GM20000 (cell line): ENCODE measurements around the gene PCLO.

Source experiments
- DNase-seq: peaks from one replicate; pipeline ENCODE4 v3.0.0; 2012; ENCODE audit warnings: low spot score
- TF ChIP-seq, protein P1 (sequence below): IDR thresholded peaks from 2 replicates; pipeline ENCODE4 v1.5.1; 2012; ENCODE audit warnings: mild to moderate bottlenecking, control low read depth; ENCODE audit errors: extremely low read depth, missing control alignments

PCLO gene

DNA sequence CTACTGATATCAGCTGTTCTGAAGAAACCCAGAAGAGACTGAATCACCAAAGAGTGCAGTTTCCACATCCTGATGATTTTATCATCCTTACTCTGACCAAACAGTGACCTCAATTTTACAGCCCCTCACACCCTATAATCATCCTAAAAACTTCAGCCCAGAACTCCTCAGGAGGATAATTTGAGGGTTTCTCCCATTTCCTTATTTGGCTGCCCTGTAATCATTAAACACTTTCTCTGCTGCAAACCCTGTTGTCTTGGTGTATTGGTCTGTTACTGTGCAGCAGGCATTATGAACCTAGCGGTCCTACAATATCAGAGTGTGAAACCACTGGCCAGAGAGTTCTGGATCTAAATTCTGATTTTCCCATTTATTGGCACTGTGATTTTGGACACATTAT lies 141.7 kb downstream of the PCLO start:
- DNase-seq = no peak

DNA sequence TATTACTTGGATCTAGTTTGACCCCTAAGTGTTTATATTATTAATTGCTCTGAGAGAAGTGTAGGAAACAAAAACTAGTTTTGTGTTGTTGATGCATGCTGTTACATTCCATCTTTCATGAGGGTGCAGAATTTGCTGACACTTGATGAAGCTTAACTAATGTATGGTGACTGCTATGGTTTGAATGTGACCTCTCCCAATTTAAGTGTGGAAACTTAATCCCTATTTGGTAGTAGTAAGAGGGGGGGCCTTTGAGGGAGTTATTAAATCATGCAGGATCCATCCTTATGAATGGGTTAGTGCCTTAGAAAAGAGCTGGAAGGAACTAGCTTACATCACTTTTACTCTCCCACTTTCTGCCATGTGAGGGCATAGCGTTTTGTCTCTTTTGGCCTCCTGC lies 142.5 kb downstream of the PCLO start:
- DNase-seq = no peak
- TF ChIP-seq, protein P1, sequence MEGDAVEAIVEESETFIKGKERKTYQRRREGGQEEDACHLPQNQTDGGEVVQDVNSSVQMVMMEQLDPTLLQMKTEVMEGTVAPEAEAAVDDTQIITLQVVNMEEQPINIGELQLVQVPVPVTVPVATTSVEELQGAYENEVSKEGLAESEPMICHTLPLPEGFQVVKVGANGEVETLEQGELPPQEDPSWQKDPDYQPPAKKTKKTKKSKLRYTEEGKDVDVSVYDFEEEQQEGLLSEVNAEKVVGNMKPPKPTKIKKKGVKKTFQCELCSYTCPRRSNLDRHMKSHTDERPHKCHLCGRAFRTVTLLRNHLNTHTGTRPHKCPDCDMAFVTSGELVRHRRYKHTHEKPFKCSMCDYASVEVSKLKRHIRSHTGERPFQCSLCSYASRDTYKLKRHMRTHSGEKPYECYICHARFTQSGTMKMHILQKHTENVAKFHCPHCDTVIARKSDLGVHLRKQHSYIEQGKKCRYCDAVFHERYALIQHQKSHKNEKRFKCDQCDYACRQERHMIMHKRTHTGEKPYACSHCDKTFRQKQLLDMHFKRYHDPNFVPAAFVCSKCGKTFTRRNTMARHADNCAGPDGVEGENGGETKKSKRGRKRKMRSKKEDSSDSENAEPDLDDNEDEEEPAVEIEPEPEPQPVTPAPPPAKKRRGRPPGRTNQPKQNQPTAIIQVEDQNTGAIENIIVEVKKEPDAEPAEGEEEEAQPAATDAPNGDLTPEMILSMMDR = no peak

More for the DNA sequence above, 141.7 kb downstream of the PCLO start:
- TF ChIP-seq, protein P1 = no peak

DNA sequence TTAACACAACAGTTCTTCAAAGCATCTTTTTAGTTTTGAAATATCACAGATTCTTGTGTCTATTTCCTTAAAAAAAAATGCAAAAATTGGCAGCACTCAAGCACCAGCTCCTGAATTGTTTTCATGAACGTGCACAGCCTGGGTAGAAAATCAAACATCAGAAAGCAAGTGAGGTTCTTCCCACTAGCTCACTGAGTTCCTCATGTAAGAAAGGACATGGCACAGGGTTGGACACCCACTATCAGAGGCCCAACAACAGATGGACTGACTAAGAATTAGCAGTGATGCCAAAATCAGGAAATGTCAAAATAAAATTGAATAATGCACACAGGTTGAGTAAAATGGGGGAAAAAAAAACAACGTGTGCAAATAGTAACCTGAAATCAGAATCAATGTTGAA lies 146.8 kb downstream of the PCLO start:
- TF ChIP-seq, protein P1 = no peak
- no peak for DNase-seq

DNA sequence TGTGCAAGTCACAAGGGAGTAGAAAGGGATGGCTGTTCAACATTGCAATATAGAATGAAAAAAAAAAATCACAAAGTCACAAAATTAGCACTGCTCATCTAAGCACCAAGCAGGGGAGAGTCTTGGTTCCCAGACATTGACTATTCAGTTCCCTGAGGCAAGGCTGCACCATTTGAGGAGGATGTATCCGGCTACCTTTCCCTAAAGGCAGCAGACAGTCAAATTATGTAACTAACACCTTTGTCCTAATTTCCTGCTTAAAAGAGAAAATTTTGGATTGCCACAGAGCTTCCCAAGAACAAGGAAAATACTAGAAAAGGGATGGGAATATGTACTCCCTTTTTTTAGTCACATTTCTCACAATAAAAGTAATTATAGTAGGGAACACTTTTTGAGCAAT lies 148.1 kb downstream of the PCLO start:
- TF ChIP-seq, protein P1 = no peak
- no peak for DNase-seq

DNA sequence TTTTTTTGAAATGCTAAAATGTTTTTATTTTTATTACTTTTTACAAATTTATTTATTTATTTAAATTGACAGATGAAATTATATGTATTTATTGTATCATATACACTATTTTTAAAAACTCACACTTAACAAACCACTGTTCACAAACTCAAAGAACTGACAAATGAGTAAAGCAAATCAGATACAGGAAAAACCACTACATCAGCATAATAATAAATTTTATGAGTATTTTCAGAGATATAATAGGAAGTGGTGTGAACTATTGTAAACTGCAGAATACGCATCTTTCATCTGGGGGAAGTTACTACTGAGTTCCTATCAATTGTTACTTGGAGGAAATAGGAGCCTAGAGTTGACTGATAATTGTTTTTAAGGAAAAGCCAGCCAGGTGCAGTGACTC lies 150.7 kb downstream of the PCLO start:
- TF ChIP-seq, protein P1 = no peak
- DNase-seq = no peak

DNA sequence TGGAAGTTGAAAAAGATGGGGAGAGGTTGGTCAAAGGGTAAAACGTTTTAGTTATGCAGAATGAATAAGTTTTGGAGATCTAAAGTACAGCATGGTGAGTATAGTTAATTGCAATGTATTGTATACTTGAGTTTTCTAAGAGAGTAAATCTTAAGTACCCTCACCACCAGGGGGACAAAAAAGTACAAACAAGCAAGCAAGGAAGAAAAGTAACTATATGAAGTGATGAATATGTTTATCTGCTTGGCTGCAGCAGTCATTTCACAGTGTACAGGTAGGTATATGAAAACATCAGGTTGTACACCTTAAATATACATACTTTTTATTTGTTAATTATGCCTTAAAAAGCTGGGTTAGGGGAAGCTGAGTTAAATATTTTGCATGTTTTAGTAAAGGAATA lies 157.3 kb downstream of the PCLO start:
- no peak for DNase-seq
- TF ChIP-seq, protein P1 = no peak

DNA sequence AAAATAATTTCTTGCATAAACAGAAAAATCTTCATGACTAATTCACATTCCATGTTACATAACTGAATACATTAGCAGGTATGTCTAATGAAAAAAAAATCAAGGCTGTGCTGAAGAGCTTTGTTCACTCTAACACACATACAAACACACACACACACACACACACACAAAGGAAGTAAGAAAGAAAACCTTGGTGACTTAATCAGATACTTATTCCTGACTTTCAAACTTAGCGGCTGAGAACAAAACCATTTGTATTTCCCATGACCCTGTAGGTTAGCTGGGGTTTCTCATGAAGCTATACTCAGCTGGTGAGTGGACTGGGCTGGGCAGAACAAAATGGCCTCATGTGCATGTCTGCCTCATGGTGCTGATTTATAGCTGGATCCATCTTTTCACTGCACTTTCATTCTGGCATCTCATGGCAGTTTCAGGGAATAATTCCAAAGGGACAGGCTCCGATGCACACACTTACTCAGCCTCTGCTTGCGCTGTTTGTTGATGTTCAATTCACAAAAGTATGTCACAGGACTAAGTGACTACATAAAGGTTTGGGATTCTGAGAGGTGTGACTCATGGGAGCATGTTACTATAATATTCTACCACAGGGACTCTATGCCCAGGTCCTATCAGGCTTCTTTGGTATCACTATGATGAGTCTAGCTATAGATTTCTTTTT lies 161.2 kb downstream of the PCLO start:
- TF ChIP-seq, protein P1 = no peak
- no peak for DNase-seq
